8988T (cell line): ENCODE results near the gene COG3.

ENCODE experiments used
- DNase-seq: peaks from one replicate; pipeline ENCODE4 v3.0.0; 2011

The COG3 gene

DNA sequence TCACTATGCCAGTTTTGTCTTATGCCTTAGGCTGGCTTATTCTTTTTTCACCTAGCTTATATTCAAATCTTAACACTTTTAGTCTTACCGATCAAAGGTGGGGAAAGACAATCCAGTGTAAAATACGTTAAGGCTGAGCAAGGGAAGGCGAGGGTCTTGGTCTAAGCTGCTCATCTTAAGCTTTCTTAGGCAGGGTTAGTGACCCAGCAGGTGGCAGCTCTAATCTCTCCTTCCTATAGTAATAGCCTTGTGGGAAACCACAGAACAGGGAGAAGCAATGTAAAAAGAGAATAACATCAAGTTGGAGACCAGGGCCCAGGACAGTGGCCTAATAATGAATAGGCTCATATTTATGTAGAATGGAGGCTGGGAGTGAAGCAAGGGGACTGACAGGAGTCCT lies 45.9 kb downstream of the COG3 start:
- DNase-seq: no peak

DNA sequence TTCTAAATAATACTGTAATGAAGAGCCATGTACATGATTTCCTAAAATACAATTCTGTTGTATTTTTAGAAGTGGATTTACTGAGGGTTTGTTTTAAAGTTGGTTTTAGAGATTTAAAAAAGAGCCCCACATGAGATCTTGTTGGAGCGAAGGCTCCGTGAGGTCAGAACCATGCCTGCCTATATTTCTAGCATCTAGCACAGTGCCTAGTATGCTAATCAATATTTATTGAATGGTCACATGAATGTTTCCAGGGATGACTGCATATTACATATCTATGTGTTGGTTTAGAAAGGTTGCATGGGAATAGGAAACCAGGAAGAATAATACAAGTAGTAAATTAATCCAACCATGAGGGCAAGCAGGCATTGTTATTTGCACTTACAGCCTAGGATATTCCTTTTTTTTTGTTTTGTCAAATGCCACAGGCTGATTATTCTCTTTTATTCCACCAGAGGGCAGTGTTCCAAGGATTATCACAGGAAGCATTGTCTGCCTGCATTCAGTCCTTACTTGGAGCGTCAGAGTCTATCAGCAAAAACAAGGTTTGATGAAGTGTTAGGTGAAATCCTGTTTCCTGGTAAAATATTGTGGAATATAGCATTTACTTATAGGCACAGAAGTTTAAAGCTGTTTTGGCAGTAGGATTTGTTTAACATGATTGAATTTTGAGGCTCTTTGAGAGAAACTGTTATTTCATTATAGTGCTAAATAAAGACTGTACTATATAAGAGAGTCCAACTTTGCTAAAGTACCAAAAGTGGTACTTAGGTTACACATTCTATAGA lies 46.8 kb downstream of the COG3 start:
- no peak for DNase-seq

DNA sequence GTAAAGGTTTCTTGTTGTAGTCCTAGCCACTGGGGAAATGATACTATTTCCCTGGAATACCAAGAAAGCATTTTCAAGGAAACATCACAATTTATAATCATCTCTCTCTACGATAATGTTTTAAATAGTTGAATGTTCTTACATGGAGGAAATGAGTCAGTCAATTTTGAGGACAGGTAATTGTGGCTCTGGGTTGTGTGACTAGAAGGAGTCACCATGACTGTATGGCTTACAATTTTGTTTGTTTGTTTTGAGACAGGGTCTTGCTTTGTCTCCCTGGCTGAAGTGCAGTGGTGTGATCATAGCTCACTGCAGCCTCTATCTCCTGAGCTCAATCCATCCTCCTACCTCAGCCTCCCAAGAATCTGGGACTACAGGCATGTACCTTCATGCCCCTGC lies 47.4 kb downstream of the COG3 start:
- DNase-seq: no peak

DNA sequence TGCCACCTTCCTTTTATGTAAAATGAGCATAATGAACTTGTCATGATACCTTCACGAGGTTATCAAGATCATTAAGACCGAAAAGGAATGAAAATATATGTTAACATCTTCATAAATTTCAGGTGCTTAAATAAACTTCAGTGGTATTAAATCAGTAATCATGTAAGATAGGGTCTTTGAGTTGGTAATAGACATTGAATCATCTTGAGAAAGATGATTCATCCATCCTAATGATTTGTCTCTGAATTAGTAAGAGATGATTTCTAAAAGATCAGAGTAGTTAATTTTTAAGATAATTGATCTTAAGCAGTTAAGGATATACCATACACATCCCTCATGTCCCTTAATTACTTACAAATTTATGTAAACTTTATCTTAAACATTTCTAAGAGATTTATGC lies 52.0 kb downstream of the COG3 start:
- no peak for DNase-seq

DNA sequence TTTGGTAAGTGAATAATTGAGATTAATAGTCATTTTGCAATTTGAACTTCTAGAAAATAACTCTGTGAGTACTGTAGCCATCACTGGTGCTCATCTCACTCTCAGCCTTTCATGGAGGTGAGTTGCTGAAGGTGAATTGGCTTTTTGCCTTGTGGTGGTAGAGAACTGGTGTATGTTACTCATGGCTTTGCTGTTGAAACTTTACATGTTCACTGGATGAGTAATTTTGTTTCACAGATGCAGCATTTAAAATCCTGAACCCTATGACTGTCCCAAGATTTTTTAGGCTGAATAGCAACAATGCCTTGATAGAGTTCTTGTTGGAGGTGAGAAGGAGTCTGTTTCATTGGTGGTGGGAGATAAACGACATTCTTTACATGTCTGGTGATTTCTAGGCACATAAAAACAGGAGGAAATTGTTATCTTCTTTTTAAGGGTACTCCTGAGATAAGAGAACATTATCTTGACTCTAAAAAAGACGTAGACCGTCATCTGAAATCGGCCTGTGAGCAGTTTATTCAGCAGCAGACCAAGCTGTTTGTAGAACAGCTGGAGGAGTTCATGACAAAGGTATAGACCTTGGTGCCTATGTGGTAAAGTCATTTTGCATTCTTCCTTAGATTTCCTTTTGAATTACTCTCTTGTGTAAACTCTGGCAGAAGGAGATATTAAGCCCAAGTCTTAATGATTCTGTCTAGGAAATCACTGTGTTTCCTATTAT lies 53.9 kb downstream of the COG3 start:
- DNase-seq: no peak

DNA sequence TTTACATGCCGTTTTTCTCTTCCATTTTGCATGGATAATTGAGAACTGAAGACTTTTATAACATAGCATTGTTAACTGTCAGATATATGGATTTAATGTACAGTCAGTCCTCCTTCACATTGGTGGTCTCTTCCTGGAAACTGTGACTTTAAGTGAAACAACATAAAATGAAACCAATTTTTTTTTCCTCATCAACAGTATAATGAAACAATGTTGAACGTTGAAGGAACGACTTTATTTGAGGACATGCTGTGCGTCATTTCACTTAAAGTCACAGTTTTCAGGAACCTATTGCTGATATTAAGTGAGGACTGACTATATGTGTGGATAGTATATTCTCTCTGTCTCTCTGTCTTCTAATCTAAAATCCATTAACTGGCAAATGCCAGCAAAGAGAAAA lies 54.8 kb downstream of the COG3 start:
- no peak for DNase-seq

DNA sequence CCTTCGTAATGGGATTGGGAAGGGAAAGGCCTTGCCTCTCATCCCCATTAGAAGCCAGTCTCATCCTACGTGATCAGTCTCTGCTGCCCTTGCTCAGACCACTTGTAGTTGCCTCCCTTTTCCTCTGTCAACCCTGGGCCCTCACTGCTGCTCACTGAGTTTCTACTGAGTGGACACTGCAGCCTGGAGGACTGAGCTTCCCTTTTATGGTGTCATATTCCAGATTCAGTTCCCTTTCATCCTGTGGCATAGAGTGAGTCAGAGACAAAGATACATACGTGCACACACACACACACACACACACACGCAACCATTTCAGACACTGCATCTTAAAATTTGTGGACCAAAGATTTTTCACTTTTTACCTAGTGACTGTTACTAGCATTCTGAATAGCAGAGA lies 56.6 kb downstream of the COG3 start:
- no peak for DNase-seq

DNA sequence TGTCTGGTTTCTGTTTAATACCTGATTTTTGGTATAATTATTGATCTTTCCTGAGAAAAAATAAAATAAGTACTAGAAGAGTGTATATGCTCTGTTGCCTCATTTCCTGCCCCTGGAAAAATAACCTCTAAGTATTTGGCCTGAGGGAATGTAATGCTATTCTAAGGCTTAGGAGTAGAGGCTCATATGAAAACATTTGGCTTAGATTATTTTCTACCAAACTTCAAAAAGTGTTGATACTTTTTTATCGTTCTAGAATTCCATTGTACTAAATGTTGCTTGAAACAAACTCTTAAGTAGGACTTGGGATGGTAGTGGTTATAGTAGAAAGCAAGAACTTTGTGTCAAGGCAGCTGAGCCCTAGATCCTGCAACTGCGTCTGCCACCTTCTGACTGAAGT lies 57.8 kb downstream of the COG3 start:
- DNase-seq: no peak

DNA sequence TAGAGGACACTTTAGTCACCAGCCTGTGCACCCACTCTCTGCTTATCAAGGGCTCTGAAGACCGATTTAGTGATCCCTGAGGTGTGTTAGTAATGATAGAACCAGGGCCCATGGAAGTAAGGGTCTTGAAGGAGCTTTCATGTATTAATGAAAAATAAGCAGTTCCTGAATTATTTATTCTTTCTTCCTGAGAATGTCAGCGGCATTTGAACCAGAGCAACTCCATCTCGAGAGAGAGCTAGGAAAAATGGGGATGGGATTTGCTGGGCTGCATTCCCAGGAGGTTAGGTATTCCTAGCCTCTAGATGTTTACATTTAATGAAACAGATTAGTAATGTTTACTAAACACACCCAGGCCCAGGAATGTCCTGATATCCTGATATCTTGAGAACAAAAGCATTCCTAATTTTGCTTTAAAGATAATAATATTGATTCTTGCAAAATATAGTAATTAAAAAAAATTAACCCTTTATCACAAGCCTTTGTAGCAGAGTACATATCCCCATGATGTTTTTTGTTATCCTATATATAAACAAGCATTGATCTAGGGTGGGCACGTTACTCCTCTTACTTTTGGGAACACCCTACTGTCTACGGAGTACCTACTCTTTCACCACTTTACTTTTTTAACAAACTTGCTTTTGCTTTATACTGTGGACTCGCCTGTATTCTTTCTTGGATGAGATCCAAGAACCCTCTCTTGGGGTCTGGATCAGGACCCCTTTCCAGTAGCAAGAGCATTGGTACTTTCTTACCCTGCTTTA lies 63.1 kb downstream of the COG3 start:
- no peak for DNase-seq

DNA sequence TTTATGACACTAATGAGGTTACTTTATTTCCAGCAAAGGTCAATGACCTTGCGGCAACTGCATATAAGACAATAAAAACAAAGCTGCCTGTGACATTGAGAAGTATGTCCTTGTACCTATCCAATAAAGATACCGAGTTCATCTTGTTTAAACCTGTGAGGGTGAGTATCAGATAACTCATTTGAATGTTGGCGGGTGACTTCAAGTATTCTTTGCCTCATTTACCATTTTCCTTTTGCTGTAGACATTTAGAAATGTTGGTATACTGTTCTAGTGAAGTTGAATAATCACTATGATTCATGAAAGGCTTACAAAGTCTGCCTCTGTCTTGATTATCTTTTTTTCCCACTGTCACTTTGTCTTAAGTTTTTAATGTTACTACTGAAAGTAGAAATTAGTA lies 65.0 kb downstream of the COG3 start:
- no peak for DNase-seq

DNA sequence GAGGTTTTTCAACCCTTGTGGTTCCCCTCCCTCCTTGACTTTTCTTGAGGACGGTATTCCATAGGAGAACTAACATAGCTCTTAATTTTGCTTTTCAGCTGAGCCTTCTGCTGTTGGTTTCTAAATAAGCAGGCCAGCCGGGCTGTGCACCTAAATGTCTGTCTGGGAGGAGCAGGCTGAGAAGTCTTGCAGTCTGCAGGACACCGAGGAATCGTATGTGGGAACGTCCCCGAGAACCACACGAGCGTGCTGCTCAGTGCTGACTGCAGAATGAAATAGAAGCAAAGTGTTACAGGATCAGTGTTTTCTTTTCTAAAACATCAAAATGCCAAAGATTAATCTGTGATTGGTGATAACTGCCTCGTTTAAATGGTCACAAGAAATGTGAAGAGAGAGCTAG lies 69.9 kb downstream of the COG3 start:
- DNase-seq: no peak

DNA sequence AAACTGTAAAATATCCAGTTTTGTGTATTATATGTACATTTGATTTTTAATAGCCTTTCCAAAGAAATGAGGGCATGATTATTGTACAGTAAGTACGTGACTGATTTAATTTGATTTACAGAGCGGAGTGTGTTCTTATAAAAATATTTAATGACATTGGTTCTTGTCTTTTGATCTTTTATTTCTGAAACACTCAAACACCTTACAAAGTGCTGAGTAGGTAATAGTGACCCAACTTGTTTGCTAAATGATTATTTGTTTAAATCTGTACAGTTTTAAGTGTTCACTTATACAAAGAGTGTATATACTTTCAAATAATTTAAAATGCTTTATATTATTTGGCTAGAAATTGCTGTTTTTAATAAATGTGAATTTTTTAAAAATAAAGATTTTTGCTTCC lies 71.5 kb downstream of the COG3 start:
- no peak for DNase-seq

DNA sequence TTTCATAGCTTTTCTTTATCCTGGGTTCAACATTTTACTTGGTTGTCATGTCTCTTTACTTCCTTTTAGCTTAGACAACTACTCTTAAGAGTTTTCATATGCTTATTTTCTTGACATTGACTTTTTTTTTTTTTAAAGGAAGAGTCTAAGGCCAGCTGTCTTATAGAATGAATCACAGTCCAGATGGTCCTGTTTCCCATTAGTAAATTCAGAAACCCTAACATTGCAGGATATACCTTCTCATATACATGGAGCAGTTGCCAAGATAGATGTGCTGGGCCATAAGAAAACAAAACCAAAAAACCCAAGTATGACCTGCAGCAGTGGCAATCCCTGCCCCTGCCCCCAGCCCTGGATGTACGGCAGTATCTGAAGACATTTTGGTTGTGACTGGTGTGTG lies 72.8 kb downstream of the COG3 start:
- DNase-seq: no peak

DNA sequence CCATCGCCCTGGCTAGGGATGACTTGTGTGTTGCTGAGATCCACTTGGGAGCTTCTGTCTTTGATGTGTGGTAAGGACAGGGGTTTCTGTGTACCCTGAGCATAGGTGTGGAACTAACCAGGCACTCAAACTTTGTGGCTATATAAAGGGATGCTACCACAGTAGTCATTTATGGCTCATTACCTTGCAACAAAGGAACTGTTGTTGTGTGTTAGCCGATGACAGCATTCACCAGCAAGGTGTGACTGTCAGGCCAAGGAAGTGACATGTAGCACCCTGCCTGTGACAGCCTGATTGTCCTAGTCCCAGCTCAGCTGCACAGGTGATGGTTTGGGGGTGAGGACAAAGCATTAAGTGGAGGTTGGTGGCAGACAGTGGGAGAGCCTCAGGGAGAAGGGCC lies 73.6 kb downstream of the COG3 start:
- DNase-seq: no peak

DNA sequence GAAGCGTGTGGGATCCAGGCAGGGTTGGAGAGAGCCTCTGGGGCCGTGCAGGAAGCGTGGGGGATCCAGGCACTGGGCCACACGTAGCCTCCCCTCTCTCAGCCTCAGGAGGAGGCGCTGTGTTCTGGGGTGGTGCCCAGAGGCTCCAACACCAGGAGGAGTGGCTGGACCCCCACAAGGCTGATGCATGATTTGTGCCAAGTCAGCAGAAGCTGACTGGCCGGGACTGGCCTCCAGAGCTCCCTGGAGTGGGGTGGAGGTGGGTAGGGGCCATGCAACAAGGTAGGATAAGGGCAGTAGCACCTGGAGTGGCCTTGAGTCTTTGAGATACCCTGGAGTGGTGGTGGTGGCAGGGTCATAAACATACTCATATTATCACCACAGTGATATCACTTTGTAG lies 75.5 kb downstream of the COG3 start:
- DNase-seq: no peak

DNA sequence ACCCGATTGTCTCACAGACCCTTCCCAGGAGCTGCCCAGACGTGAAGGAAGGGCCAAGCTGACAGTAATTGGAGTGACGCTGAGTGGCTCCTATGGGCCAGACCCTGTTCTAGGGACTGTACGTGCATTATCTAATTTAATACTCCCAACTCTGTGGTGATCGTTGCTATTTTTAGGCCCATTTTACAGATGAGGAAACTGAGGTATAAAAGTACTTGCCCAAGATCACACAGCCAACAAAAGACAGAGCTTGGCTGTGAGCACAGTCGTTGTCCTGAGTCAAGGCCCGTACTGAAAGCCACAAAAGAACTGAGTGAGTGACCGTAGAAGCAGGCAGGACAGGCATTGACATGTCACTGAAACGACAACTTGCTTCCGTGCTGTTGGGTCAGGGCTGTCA lies 76.1 kb downstream of the COG3 start:
- DNase-seq: no peak

DNA sequence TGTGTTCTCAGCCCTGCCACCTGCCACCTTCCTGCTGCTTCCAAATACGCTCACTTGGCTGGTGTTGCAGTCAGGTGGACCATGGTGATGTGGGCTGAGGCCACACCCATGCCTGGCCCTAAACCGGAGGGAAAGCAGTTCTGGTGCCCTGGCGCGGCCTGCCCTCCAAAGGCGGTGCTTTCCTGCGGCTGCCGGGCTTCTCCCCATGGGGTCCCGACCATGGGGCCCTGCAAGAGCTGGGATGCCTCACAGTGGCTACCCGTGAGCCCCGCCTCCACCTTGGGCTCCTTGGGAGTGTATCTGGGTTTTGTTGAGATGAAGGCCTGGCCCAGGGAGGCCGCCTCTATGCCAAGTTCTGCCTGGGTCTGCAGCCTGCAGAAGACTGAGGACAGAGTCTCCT lies 77.1 kb downstream of the COG3 start:
- DNase-seq: no peak

DNA sequence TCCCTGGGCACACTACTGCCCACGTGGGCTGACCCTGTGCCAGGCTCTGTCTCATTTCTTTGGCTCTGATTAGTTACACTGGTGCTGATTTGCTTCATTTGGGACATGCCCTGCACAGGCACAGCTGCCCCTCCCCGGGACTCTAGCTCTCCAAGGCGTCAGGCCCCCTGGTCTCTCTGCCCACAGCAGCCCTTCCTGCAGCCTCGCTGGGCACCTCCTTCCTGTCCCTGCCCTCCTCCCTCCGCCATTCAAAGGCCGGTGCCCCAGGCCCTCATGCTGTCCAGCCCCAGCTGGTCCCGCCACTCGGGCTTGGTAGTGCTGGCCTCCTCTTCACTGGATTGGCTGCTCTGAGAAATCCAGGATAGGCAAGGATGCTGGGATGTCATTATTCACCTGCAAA lies 77.7 kb downstream of the COG3 start:
- no peak for DNase-seq

DNA sequence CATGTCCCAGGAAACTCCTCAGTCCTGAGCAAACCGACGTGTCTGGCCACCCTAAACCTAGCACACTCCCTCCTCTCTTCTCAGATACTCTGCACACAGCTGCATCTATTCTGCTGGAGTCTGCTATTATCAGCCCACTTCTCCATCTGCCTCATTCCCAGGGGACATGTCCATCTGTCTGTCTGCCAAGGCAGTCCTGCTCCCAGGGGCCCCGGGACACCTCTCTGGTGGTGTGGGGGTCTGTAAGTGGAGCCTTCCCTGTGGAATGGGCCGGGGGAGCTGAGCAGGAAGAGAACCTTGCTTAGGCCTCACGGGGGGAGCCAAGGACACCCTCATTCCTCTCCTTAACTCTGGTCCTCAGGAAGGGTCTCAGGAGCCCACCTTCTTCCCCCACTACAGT lies 78.1 kb downstream of the COG3 start:
- DNase-seq: no peak

DNA sequence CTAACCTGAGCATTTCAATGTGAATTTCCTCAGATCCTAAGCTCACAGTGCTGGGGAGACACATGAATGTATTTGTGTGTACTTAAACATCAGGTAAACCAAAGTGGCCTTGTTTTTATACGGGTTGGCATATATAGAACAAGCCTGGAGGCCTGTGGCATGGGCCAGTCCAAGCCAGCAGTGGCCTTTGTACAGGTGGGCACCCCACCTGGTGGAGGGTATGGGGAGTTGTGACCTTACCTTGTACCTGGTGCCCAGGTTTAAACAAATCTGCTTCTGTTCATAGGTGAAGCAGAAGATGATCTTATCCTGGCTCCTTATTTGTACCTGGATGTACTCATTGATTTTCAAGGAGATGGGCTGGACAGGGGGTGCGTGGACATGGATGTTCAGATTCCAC lies 79.8 kb downstream of the COG3 start:
- no peak for DNase-seq

DNA sequence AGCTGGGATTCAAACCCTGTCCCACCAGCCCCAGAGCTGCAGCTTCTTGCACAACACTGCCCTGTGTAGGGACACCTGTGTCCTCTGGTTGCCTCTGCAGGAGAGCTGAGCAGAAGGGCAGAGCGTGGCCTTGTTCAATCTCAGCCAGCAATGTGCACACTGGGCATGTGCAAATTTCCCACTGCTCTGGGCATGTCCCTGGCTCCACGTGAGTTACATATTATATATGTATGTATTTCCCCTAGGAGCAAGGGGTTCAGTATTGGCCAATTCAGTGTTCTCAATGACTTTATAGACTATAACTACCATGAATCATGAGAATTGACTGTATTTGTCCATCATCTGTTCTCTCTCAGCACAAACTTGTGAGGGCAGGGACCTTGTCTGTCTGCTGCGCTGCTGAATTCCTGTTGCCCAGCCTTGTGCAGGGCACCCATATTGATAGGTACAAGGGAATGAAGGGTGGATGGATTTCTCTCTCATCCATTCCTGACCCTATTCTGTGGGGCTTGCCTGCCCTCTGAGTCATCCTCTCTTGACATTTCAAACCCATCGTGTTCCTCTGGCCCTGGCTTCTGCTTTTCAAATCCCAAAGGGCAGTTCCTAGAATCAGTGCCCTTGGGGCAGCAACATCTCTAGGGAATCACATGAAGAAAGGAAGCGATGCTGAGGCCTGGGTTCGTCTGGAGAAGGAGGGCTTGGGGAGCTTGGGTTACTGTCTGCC lies 81.1 kb downstream of the COG3 start:
- no peak for DNase-seq

DNA sequence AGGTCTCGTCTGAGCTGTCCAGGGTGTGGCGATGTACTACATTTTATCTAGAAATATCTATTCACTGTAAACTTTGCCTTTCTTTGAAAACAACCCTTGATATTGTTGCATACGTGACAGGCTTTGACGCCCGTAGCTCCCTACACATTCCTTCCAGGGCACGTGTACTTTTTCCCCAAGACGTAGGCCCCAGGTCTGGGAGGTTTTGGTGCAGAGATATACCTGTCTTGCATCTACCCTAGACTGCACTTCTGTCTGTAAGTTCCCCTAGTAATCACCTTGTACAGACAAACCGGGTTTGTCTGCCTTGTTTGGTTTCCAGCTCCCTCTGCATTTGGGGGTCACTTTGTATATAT lies 81.6 kb downstream of the COG3 start:
- DNase-seq: no peak

DNA sequence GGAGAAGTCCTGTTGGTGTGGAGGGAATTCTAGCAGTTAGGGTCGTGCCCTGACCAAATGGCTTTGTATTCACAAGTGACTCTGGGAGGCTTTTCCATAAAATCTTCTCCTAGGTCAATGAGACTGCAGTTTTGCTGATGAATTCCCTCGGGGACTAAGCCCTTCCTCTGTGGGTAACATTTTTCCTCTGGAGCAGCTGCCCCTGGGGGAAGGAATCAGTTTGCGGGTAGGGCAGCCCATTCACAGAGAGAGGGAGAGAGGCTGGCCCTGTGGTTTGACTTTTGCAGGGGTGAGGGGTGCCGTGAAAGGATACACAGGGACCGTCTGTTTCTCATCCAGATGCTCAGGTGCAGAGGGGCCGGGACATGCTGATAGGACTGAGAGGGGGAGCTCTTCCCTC lies 83.5 kb downstream of the COG3 start:
- no peak for DNase-seq
